GM12892 (cell line): ENCODE measurements around the gene NUP93.

Experiments used
- POLR2A ChIP-seq: IDR thresholded peaks from 2 replicates; pipeline ENCODE4 v1.6.1; 2011; ENCODE audit warnings: low read depth, low read length, control low read depth
- POLR2AphosphoS5 ChIP-seq: IDR thresholded peaks from 2 replicates; pipeline ENCODE4 v1.6.1; 2011; ENCODE audit warnings: low read depth, low read length, control low read depth

DNA sequence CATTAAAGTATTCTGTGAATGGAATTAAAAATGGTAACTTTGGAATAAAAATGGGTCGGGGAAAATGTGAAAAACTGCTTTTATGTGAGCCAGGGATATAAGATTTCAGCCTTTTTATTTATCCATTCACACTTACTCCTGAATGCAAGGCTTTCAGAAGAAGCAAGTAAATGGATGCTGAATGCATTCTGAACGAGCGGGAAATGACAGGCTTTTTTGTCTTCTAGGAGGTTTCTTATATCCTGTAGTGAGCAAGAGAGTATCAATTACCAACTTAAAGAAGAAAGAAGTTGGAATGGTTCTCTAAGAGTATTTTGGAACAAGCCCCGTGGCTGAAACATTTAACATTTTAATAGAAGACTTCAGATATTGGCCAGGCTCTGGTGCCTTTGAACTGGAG is 36.0 kb downstream of the NUP93 start:
- TF ChIP-seq POLR2A: no peak
- no peak for TF ChIP-seq POLR2AphosphoS5
